Activated gamma-delta T cell (primary cell): Measurements from ENCODE around the gene AHNAK2.
A peak's percentile ranks its signal among the peaks of the same experiment; 100 is the strongest.

Experiments
- DNase-seq: peaks from one replicate; lab custom pipeline; 2025; lab: John Stamatoyannopoulos, UW

The AHNAK2 gene

GRCh38 chr14:104986487-104987164 lies 8.5 kb upstream of the AHNAK2 start:
- no peak for DNase-seq

DNA sequence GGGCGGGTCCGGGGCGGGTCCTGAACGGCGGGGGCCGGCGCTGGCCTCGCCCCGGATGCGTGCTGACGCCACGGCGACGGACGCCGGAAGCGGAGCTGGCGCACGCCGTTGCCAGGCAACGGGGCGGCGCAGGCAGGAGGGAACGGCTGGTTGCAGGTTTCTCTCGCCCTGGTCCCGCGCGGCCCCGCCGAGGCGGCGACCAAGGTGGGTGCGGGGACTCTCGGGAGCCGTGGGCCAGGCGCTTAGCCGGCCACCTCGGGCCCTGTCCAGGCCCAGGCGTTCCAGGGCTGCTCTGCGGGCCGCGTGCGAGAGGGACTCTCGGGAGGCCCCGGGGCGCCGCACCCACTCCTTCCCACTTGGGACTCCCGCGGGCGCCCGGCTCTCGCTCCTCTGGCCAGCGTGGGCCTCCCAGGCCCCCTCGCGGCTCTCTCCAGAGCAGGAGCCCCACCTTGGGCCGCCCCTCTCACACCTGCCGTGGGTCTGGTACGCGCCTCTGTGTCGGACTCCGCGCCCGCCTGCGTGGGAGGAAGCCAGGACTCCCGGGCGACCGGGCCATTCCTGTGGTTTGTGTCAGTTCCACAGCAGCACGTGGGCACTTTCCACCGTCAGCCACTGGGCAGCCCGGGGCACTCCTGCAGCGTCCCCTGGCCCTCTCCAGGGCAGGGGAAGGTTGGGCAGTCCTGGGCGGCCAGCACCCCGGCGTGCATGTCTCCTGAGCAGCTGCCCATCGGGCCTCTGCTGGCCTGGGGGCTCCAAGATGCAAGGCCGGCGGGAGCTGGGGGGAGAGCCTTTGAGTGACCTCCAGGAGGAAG lies 7.7 kb upstream of the AHNAK2 start, which contains the start of gene CLBA1:
CLBA1 (plus strand) TSS at position 114 of the 812 bp plus-strand sequence; CDS start at position 758, 644 bp downstream.
- peak; percentile 90 for DNase-seq

DNA sequence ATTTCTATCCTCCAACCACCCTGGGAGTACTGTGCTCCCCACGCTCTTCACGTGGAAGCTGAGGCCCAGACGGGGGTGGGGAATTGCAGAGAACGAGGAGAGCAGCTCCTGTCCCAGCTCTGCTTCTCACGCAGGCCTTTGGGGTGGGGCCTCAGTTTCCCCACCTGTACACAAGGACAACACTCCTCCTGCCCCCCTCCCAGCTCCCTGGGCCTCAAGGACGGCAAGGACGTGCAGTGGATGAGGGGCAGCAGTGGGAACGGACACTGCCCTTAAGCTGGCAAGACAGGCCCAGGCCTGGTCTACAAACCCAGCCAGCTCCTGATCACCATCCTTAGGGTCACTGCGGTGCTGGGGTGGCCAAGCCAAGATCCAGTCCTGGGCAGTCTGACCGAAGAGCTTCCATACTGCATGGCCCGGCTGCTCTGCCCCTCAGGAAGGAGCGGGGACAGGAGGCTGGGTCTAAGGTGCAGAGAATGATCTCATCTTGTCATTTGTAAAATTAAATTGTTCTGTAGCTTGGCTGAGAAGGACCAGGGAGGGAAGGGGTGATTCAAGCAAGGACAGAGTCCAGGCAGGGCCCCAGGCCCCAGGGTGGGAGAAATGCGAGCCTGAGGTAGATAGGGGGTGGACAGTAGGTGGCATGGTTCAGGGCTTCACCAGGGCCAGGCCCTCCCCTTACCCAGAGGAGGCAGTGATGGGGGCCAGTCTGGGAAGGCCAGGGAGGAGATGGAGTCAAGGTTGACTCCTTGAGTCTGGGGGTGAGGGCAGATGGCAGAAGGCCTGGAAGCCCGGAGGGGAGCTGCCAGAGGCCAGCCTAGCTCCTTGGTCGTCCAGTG lies 6.1 kb upstream of the AHNAK2 start:
- no peak for DNase-seq

DNA sequence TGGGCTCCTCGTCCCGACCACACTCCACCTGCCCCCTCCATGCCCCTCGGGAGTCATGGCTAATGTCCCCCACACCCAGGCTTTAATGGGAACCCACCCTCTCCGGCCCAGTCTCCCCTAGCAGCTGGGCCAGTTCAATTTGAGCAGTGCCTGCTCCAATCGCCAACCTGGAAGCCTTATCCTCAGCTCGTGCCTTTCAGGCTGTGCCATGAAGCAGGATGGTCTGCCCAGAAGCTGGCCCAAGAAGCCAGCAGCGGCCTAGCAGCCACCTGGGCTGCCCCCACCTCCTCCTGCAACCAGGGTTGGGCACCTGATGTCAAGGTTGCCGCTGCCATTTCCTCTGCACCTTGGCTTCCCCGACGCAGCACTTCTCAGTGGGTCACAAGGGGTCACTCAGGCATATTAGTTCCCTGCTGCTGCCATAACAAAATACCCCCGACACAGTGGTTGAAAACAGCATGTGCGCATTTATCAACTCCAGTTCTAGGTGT lies 5.1 kb upstream of the AHNAK2 start:
- DNase-seq = no peak

GRCh38 chr14:104982548-104983230 lies 4.5 kb upstream of the AHNAK2 start:
- no peak for DNase-seq

GRCh38 chr14:104981699-104982541 lies 3.7 kb upstream of the AHNAK2 start:
- DNase-seq = no peak

DNA sequence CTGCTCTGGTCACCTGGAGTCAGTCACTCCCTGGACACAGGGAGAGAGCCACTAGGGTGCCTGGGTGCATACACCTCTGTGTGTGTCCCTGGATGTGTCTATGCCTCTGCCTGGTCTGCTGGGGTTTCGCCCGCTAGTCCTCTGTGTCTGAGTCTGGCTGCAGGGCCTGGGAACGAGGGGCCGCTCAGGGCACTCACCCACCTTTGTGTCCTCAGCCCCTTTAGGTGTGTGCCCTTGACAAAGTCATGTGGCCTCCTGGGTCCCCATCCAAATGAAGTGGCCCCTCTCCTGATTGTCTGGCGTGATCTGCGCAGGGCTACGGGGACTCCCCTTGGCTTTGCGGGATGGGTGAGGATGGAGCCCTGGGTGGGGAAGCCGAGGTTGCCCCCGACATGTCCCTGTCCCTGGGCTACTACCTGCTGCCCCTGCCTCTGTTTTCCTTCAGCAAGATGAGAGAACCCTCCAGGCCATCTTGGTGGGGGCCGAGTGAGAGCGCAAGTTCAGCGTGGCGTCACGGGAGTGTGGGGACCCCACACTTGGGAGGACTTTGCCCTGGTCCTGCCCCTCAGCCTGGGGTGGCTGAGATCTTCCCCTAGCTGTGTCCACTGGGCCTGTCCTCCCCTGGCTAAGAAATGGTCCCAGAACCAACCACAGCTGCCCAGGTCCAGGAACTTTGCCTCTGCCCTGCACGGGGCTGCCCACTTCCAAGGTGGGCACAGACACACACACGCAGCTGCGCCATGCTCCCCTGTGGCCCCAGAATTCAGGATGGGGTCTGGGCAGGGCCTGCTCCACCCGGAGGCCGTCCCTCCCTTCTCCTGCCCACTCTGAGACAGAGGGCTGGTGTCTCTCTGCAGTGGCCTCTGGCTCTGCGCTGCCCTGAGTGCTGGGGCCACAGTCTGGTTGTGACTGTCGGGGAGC lies 2.7 kb upstream of the AHNAK2 start:
- no peak for DNase-seq

GRCh38 chr14:104979758-104980610 lies 1.8 kb upstream of the AHNAK2 start:
- no peak for DNase-seq

DNA sequence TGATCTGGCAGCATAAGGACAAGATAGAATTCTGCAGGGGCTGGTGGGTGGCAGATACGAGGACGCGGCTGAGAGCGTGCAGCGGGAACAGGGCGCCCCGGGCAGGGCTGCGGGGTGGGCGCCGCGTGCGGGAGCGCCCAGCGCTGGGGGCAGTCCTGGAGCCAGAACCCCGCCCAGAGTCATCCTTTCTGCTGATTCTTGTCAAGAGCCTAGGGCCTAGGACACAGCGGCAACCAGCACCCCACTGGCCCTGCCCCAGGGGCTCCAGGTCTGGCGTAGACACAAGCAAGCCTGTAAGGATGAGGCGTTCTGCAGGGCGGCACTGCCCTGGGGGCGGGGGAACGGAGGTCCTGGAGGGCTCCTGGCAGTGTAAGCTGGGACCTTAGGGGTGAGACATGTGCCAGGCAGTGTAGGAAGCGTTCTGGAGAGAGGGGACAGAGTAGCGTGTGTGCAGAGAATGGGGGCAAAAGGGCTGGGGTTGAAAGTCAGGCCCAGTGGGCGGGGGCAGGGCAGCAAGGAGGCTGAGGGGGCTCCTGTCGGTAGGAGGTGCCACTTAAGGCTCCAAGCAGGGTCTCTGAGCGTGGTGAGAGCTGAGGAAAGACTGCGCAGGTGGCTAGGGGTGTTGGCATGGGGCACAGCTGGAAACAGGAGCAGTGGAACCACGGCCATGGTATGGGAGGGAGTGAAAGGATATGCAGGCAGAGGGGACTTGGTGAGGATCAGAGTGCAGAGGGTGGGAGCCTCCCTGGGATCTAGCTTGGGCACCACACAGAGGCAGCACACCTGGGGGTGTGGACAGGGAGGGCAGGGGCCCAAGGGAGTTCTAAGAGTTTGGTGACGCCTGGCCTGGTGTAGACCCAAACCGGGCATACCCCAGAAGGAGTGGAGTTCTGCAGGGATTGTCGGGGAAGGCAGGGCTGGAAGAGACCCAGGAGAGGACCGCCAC lies 845 bp upstream of the AHNAK2 start:
- no peak for DNase-seq

DNA sequence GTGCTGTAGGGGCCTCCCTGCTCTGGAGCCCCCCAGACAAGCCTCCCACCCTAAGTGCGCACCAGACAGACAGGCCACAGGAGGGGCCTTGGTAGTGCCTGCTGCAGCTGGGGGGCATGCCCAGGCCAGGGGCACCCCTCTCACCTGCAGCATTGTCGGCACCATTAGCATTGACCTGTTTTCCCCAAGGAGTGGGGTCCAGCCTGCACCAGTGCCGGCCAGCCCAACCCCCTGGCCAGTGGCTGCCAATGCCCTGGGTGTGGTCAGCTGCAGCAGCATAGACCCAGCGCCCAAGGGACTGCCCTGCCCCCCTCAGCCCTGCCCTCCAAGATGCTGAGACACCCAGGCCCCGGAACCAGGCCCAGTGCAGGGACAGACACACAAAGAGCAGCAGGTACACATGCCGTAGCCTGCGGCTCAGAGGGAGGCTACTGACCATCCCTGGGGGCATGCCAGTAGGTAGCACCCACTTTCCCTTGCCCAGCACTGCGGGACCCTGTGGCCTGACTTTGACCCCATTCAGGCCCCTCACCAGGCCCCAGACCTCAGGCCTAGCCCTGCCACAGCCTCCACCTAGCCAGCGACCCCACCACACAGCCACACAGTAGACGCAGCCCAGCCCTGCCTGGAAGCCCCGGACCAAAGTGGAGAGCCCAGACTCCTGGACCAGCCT lies 1.0 kb downstream of the AHNAK2 start:
- no peak for DNase-seq

DNA sequence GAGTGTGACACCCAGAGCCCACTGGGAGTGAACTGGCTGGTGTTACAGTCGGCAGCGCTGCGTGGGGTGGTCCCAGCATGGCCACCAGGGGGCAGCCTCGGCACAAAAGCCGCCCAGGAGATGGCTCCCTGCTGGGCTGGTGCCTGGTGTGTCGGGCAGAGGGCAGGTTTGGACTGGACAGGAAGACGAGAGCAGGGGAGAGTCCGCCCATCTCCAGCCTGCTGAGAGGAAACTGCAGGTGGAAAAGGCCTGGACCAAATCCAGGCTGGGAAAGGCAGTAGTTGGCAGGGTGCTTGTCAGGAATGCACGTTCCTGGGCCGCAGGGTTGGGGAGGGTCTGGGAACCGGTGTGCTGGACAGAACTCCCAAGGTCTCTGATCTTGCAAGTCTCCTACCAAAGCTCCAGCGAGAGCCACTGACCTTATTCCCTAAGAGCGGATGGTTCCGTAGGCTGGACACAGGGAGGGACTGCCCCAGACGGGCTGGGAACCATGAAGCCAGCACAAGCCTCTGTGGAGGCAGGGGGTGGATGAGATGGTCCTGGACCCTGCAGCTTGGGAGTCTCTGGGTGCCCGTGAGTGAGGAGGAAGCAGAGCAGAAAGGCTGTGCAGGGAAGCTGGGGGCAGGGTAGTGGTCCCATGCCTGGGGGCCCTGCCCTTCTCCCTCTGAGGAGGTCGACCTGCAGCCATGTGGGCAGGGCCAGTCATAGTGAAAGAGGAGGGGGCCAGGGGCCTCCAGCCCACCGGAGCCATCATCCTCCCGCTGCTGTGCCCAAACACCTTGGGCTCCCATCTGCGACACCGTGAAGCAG lies 1.8 kb downstream of the AHNAK2 start:
- peak; percentile 69 for DNase-seq

DNA sequence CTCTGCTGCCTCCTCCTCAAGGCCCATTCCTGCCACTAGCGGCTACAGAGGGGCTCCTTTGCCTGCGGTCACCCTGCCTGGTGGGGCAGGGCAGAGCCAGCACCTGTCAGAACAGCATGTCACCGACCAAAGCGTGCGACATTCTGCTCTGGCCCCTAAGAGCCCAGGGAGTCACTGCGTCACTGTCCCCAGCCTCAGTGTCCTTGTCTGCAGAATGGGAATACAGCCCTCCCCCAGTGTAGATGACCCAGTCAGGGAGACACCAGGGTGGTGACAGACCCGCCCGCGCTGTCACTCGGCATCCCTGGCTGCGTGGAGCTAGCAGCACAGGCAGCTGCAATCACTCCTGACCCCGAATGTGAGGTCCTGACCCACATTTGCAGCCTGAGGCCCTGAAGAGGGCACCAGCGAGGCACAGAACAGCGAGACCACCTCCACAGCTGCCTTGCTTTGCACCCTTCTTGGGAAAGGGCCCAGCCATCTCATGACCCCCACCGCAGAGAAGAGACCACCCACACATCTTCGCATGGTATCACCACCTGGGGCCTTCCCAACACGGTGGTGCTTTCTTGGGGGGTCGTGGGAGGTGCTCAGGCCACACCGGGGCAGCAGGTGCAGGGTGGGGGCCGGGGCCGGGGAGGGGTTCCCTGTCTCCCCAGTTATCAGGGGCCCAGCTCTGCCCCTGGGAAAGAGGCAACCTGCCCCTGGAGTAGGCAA lies 2.5 kb downstream of the AHNAK2 start:
- no peak for DNase-seq

DNA sequence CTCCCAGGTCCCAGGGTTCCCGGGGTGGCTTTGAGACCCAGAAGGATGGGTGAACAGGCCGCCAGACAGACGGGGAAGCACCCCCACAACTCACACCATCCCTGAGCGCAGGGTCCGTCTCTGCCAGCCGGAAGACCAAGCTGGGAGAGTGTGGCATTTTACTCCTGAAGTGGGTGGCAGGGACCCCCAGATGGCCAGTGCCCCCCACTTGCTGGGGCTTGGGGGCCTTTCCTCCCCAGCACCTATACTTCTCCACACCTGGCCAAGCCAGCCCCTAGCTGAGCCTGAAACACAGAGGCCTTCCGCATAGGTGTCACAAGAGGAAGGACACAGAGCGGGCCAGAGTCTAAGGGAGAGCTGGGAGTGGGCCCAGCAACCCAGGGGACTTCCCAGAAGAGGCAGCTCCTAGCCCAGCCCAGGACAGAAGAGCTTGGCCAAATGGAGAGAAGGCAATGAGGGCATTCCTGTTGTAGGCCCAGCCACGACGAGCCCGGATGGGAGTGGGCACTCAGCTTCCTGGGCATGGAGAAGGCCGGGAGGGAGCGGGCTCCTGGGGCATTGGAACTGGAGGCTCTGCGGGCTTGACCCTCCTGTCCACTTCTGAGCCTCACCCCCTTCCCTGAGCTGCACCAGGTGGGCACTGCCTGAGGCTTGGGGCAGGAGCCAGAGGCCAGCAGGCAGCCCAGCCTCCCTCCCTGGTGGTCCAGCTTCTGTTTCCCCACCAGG lies 3.3 kb downstream of the AHNAK2 start:
- DNase-seq = no peak

DNA sequence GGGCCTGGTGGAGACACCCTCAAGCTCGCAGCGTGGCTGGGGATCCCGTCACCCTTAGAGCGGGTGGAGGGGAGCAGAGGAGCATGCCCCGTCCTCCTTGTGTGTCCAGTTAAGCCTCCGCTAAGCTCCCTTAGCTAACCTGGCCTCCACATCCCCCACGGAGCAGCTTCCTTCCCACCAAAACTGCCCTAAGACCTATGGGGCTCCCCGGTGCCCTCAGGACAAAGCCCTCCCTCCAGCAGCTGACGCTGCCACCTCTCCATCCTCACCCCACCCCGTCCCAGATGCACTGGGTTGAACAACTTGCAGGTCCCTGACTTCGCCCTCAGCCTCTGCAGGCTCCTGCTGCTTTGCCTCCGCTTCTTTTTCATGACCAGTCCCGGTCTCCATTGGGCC lies 4.0 kb downstream of the AHNAK2 start:
- no peak for DNase-seq
